Breast epithelium (tissue), 4 donors: ENCODE measurements around the gene MYO3B. TPM values are rescaled to one million over a fixed set of nuclear protein-coding genes. Genes with fewer than 3 reads are reported as not detected.

Source experiments
- DNase-seq, 2 donors: peaks; one replicate each; pipeline ENCODE4 v3.0.0-alpha.2; 2019; ENCODE audit warnings: low spot score in 2 of 2
- H3K27ac ChIP-seq, 2 donors: fragments of 200-600 bp; sonication (generic) in 1 of 2; one replicate each; pipeline ENCODE4 v1.5.1; 2016 to 2019; ENCODE audit warnings: mild to moderate bottlenecking in 1 of 2
- H3K27me3 ChIP-seq, 2 donors: fragments of 200-600 bp; sonication (generic) in 1 of 2; one replicate each; pipeline versions ENCODE4 v1.5.1 to v1.6.0; 2017 to 2019; ENCODE audit warnings: control low read depth in 1 of 2, mild to moderate bottlenecking in 1 of 2
- H3K36me3 ChIP-seq: fragments of 200-600 bp; one replicate; pipeline ENCODE4 v1.5.1; 2019
- H3K4me1 ChIP-seq, 2 donors: fragments of 200-600 bp; sonication (generic); one replicate each; pipeline ENCODE4 v1.5.1; 2016 to 2019; ENCODE audit warnings: control low read depth in 1 of 2
- H3K4me3 ChIP-seq, 3 donors: fragments of 200-600 bp; sonication (generic); 1 replicate in 2 of 3; 2 replicates in 1 of 3; pipeline ENCODE4 v1.5.1; 2016 to 2019; ENCODE audit warnings: mild to moderate bottlenecking in 3 of 3, moderate library complexity in 2 of 3
- H3K9me3 ChIP-seq, 2 donors: fragments of 200-600 bp; sonication (generic) in 1 of 2; one replicate each; pipeline ENCODE4 v1.5.1; 2016 to 2019; ENCODE audit warnings: control low read depth in 1 of 2
- CTCF ChIP-seq, 3 donors: fragments of 450-650 bp; IDR thresholded peaks; one replicate each; pipeline ENCODE4 v1.5.1; 2016 to 2017; ENCODE audit warnings: antibody characterized with exemption in 3 of 3, mild to moderate bottlenecking in 3 of 3, moderate library complexity in 3 of 3
- POLR2A ChIP-seq: fragments of 450-650 bp; IDR thresholded peaks from one replicate; pipeline ENCODE4 v1.6.1; 2016; ENCODE audit warnings: antibody characterized with exemption, mild to moderate bottlenecking, moderate library complexity
- POLR2AphosphoS5 ChIP-seq, 3 donors: sonication (generic); formaldehyde crosslinking; IDR thresholded peaks; one replicate each; pipeline ENCODE4 v1.6.1; 2017; ENCODE audit warnings: antibody characterized with exemption in 3 of 3
- intact Hi-C: fragments of 100-400 bp; cut with DNase I; formaldehyde crosslinking; loops from one replicate; pipeline ENCODE4 v1.15.1; 2023; ENCODE audit warnings: low total_unique reads
- total RNA-seq, 3 donors: library from RNA; depleted of rRNA; stranded (reverse); fragments of >200 nt; gene quantifications; one replicate each; pipeline ENCODE4 v1.1.0, GENCODE V29; 2016

Gene MYO3B
- total RNA-seq, 3 donors from 2014 or later = 0.15 to 0.98 (median 0.16) TPM

DNA sequence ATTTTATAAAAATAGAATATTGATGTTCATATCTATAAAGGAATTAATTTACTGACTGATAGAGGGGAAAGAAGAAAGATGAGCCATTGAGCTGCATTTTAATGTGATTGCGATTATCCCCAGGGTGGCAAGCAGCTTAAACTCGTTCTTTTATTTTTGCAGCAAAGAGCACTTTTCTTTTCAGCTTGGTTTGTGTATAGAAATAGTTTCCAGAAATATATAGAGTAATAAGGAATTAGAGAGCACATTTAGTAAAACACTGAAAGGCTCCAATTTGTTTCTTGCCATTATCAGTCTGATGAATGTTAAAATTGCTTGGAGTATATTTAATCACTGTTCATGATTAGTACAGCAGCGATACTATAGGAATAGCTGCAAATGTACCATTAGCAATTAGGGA is 119.5 kb downstream of the MYO3B start:
- intact Hi-C loops = no loop called here
- Histone ChIP-seq H3K27ac (no peak overlapping the region), H3K4me3 (no peak overlapping the region), H3K36me3 (no peaks in the 10 kb centered on the region), H3K9me3 (peaks cover 0 to 6% of the 10 kb centered on the region in 2 donors), H3K27me3 (no peaks in the 10 kb centered on the region), H3K4me1 (no peaks in the 10 kb centered on the region)
- DNase-seq = no peak
- TF ChIP-seq POLR2AphosphoS5 (IDR thresholded peaks at IDR 0.05) (no peak), CTCF (IDR thresholded peaks at IDR 0.05) (no peak), POLR2A (no peak)

DNA sequence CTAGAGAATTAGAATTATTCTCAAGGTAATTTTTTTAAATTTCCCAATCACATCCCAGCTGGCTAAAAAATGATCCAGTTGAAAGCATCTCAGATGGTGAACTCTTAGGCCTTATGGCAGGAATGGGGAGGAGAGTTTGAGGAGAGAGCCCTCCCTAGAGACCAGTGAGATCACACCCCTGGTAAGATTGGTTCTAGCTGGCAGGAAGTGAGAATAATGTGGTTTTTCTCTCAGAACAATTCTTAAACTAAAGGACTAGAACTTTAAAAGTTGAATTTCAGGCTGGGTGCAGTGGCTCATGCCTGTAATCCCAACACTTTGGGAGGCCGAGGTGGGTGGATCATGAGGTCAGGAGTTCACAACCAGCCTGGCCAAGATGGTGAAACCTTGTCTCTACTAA is 120.2 kb downstream of the MYO3B start:
- Histone ChIP-seq H3K9me3 (peaks cover 0 to 6% of the 10 kb centered on the region in 2 donors), H3K27me3 (no peaks in the 10 kb centered on the region), H3K4me3 (no peak overlapping the region), H3K36me3 (no peaks in the 10 kb centered on the region), H3K27ac (no peak overlapping the region), H3K4me1 (no peaks in the 10 kb centered on the region)
- intact Hi-C loops = no loop called here
- TF ChIP-seq CTCF (IDR thresholded peaks at IDR 0.05) = no peak
- no peak for DNase-seq

- no peak for TF ChIP-seq POLR2A
- TF ChIP-seq CTCF (IDR thresholded peaks at IDR 0.05) = no peak
- no peak for TF ChIP-seq POLR2AphosphoS5 (IDR thresholded peaks at IDR 0.05)
- DNase-seq = no peak
- intact Hi-C loops = no loop called here
- peaks cover 0 to 6% of the 10 kb centered on the region in 2 donors for H3K9me3 ChIP-seq
- H3K27ac ChIP-seq = no peak overlapping the region
- H3K4me1 ChIP-seq = no peaks in the 10 kb centered on the region
- no peaks in the 10 kb centered on the region for H3K36me3 ChIP-seq
- no peaks in the 10 kb centered on the region for H3K27me3 ChIP-seq
- no peak overlapping the region for H3K4me3 ChIP-seq
These were observed 121.0 kb downstream of the MYO3B start for GRCh38 chr2:170298861-170299429.

DNA sequence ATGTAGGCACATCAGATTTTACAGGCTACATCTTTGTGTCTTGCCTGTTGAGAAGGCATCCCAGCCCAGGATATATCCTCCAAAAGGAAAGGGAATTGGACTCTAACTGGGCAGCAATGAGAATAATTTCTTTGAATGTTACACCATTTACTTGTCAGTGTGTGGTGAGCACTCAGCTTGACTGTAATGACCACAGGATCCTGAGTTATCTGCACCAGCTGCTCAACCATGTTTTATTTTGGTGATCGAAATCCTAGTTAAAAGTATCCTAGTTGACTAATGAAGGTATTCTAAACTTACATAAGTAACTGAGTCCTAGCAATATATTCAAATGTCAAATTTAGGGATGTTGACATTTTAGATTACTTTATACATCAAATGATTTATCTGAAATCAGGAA is 123.0 kb downstream of the MYO3B start:
- intact Hi-C loops = no loop called here
- no peak for DNase-seq
- Histone ChIP-seq H3K27ac (no peak overlapping the region), H3K27me3 (no peaks in the 10 kb centered on the region), H3K36me3 (no peaks in the 10 kb centered on the region), H3K4me1 (no peaks in the 10 kb centered on the region), H3K4me3 (no peak overlapping the region), H3K9me3 (peaks cover 0 to under 1% of the 10 kb centered on the region in 2 donors)
- TF ChIP-seq CTCF (IDR thresholded peaks at IDR 0.05) (no peak), POLR2AphosphoS5 (IDR thresholded peaks at IDR 0.05) (no peak), POLR2A (no peak)

GRCh38 chr2:170301626-170302025 is 123.7 kb downstream of the MYO3B start:
- H3K27me3 ChIP-seq = no peaks in the 10 kb centered on the region
- TF ChIP-seq POLR2A = no peak
- TF ChIP-seq POLR2AphosphoS5 (IDR thresholded peaks at IDR 0.05) = no peak
- TF ChIP-seq CTCF (IDR thresholded peaks at IDR 0.05) = no peak
- H3K9me3 ChIP-seq = no peaks in the 10 kb centered on the region
- H3K4me3 ChIP-seq = no peak overlapping the region
- no peaks in the 10 kb centered on the region for H3K36me3 ChIP-seq
- no peaks in the 10 kb centered on the region for H3K4me1 ChIP-seq
- intact Hi-C loops = no loop called here
- no peak for DNase-seq
- no peak overlapping the region for H3K27ac ChIP-seq
